NCI-H2171 treated with DMSO at 0.1 percent for 48 hours (cell line): Measurements from ENCODE around the gene UBE2J2.

Experiments used
- DNase-seq: peaks from one replicate; lab custom pipeline; 2025; lab: John Stamatoyannopoulos, UW

Gene UBE2J2

GRCh38 chr1:1211541-1212441 is 61.9 kb downstream of the UBE2J2 start:
- DNase-seq = no peak

GRCh38 chr1:1210726-1211540 is 62.7 kb downstream of the UBE2J2 start:
- DNase-seq = peak; percentile 22

- peak; percentile 26 for DNase-seq
These were observed 64.8 kb downstream of the UBE2J2 start for GRCh38 chr1:1208713-1209433.

GRCh38 chr1:1207571-1207892 is 66.1 kb downstream of the UBE2J2 start:
- DNase-seq = no peak

GRCh38 chr1:1206966-1207531 is 66.6 kb downstream of the UBE2J2 start:
- no peak for DNase-seq

- DNase-seq = peak; percentile 30
These were observed 67.2 kb downstream of the UBE2J2 start, which contains the start of gene TNFRSF18 for GRCh38 chr1:1206376-1206965. Gene TNFRSF18 (minus strand): TSS chr1:1206592. CDS start chr1:1206571, 21 bp downstream.

GRCh38 chr1:1205769-1206375 is 67.8 kb downstream of the UBE2J2 start:
- DNase-seq = no peak

- no peak for DNase-seq
These were observed 68.5 kb downstream of the UBE2J2 start for GRCh38 chr1:1204998-1205768.

- DNase-seq = no peak
These were observed 69.2 kb downstream of the UBE2J2 start for GRCh38 chr1:1204425-1204920.
